ENCODE data around the gene SIRPA.

SIRPA gene

GRCh38 chr20:1973601-1974440 is 78.6 kb downstream of the SIRPA start:
- H3K4me3 ChIP-seq (ENCODE audit: low read depth, low read length): no peak overlapping the region

- no peak overlapping the region for H3K4me3 ChIP-seq (ENCODE audit: low read depth, low read length)
These were observed 80.1 kb downstream of the SIRPA start for GRCh38 chr20:1975291-1975690.

- no peak overlapping the region for H3K4me3 ChIP-seq (ENCODE audit: low read depth, low read length)
These were observed 84.0 kb downstream of the SIRPA start for GRCh38 chr20:1979106-1979778.

- H3K4me3 ChIP-seq (ENCODE audit: low read depth, low read length): no peak overlapping the region
These were observed 87.5 kb downstream of the SIRPA start for GRCh38 chr20:1982686-1983085.

GRCh38 chr20:1983301-1983700 is 88.1 kb downstream of the SIRPA start:
- H3K4me3 ChIP-seq (ENCODE audit: low read depth, low read length): no peak overlapping the region

GRCh38 chr20:1987826-1988225 is 92.6 kb downstream of the SIRPA start:
- H3K4me3 ChIP-seq (ENCODE audit: low read depth, low read length): no peak overlapping the region

Data from iPS-11a (cell line).